ENCODE data around the gene CD248. TPM values are rescaled to one million over a fixed set of nuclear protein-coding genes. Genes with fewer than 3 reads are reported as not detected.
"Not testable (repeated sequence)": the region's sequence is repeated elsewhere in the genome, so short reads cannot be mapped to it uniquely, and the experiment has no call there.

CD248 gene
- total RNA-seq, 2 donors from 2014 or later, result 0.33 to 0.40 TPM

DNA sequence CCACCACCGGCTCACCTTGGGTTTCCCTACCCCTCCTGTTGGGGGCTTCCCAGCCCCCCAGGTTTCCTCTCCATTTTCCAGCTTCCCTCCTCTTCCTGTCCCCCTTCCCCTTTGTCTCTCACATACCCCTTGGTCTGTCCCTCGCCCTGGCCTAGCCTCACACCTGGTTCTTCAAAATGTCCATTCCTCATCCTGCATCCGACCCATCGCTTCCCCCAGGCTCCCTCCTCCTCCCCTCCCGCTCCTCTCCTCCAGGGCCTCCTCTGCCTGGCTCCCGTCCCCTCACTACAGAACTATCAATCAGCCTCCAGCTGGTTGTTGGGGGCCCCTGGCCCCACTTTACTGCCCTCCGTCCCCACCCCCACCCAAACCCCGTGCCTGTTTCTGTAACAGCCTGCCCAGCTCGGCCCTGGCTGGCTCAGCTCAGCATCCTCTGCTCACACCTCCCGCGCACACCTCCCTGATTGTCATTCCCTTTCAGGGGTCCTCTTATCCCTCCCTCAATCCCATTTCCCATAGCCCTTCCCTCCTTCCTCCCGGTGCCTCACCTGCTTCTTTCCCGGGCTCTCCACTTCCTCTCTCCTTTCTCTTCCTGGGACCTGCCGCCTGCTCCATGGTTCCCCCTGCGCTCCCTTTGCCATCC, 37.6 kb downstream of the CD248 start:
- peak; percentile 64 for DNase-seq
- 54 to 56% methylated on average over 10 to 15 of the region's 15 CpGs for WGBS, 2 experiments (ENCODE audit: insufficient coverage in 1 of 2, insufficient read length in 1 of 2)
- no peaks in the 10 kb centered on the region for H3K4me1 Mint-ChIP-seq
- Histone ChIP-seq H3K9me3 (ENCODE audit: control insufficient read depth, low read length) (no peaks in the 10 kb centered on the region), H3K9ac (ENCODE audit: extremely low read depth, low read length, poor library complexity, severe bottlenecking) (no peak overlapping the region), H3K27me3 (ENCODE audit: control insufficient read depth, insufficient read depth, low read length, poor library complexity, severe bottlenecking) (peaks cover 14% of the 10 kb centered on the region), H3K4me1 (ENCODE audit: control insufficient read depth, insufficient read depth, low read length) (peaks cover 3% of the 10 kb centered on the region), H3K36me3 (ENCODE audit: control insufficient read depth, insufficient read depth, low read length) (peaks cover 9% of the 10 kb centered on the region), H3K4me3 (ENCODE audit: low read length) (no peak overlapping the region), H3K27ac (ENCODE audit: low read depth, low read length) (peak overlapping the region; percentile 78)
- peak overlapping the region; percentile 43 for H3K4me3 Mint-ChIP-seq
- H3K27me3 Mint-ChIP-seq (ENCODE audit: insufficient read depth), result peaks cover 30% of the 10 kb centered on the region
- no peaks in the 10 kb centered on the region for H3K9me3 Mint-ChIP-seq
- peaks cover 10% of the 10 kb centered on the region for H3K36me3 Mint-ChIP-seq (ENCODE audit: low read depth)
- TF ChIP-seq CTCF (conservative IDR thresholded peaks at IDR 0.05), result no peak
- H3K27ac Mint-ChIP-seq, result no peak overlapping the region

GRCh38 chr11:66278363-66279091, 38.3 kb downstream of the CD248 start:
- H3K4me3 Mint-ChIP-seq, result peak overlapping the region; percentile 43
- no peak overlapping the region for H3K4me3 ChIP-seq (ENCODE audit: low read length)
- peaks cover 14% of the 10 kb centered on the region for H3K27me3 ChIP-seq (ENCODE audit: control insufficient read depth, insufficient read depth, low read length, poor library complexity, severe bottlenecking)
- peaks cover 30% of the 10 kb centered on the region for H3K27me3 Mint-ChIP-seq (ENCODE audit: insufficient read depth)
- H3K9me3 ChIP-seq (ENCODE audit: control insufficient read depth, low read length), result no peaks in the 10 kb centered on the region
- H3K4me1 ChIP-seq (ENCODE audit: control insufficient read depth, insufficient read depth, low read length), result peaks cover 3% of the 10 kb centered on the region
- H3K27ac Mint-ChIP-seq, result no peak overlapping the region
- no peak overlapping the region for H3K9ac ChIP-seq (ENCODE audit: extremely low read depth, low read length, poor library complexity, severe bottlenecking)
- 0 to 3% methylated on average over 9 to 36 of the region's 45 CpGs for WGBS, 2 experiments (ENCODE audit: insufficient coverage in 1 of 2, insufficient read length in 1 of 2)
- no peak for DNase-seq
- no peak for TF ChIP-seq CTCF (conservative IDR thresholded peaks at IDR 0.05)
- H3K4me1 Mint-ChIP-seq, result no peaks in the 10 kb centered on the region
- H3K9me3 Mint-ChIP-seq, result no peaks in the 10 kb centered on the region
- peaks cover 13% of the 10 kb centered on the region for H3K36me3 ChIP-seq (ENCODE audit: control insufficient read depth, insufficient read depth, low read length)
- peak overlapping the region; percentile 78 for H3K27ac ChIP-seq (ENCODE audit: low read depth, low read length)
- H3K36me3 Mint-ChIP-seq (ENCODE audit: low read depth), result peaks cover 14% of the 10 kb centered on the region

DNA sequence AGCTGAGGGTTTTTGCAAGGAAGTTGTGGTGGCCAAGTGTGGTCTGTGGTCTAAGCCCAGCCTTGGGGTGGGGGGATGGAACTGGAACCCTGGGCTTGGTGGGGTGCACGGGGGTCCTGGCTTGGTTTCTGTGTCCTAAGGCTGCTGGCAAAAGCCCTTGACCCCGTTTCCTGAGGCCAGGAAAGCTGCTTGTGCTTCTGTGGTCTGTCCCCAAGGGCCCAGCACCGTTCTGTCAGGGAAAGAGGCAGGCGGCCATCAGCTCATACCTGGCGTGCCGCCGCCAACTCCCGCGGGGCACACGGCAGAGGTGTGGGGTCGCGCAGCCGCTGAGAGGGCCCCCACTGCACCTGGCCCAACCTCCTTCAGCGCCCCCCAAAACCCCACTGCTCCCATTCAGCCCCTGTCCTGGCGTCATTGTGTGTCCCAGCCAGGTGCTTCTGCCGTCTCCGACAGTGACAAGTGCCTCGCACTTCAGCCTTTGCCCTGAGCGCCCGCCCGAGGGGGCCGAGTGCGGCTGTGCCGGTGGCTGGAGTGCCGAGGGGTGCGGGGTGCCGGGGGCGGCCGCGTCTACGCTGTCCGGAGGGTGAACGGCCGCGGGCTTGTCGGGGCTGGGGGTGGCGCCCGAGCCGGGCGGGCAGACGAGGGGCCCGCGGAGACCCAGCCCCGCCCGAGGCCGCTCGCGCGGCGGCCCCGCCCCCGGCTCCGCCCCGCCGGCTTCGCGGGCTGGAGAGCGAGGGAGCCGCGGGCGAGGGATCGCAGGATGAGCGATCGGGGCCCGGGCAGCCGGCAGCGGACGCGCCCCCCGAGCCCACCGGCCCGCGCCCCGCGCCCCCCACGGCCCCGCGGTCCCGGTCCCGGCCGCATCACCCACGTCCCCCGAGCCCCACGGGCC, 39.1 kb downstream of the CD248 start, which contains the start of gene CNIH2:
Gene CNIH2 (plus strand): TSS at position 705 of the 892 bp plus-strand sequence. CDS start 282 bp downstream, outside the sequence.
- H3K27ac ChIP-seq (ENCODE audit: low read depth, low read length), result peak within 1 kb of the TSS; percentile 78
- peaks cover 14% of the 10 kb centered on the region for H3K27me3 ChIP-seq (ENCODE audit: control insufficient read depth, insufficient read depth, low read length, poor library complexity, severe bottlenecking)
- peak; percentile 83 for DNase-seq
- Mint-ChIP-seq H3K36me3 (ENCODE audit: low read depth) (peaks cover 22% of the 10 kb centered on the region), H3K27me3 (ENCODE audit: insufficient read depth) (peaks cover 30% of the 10 kb centered on the region), H3K4me3 (peak within 1 kb of the TSS; percentile 43), H3K27ac (no peak within 1 kb of the TSS), H3K4me1 (no peaks in the 10 kb centered on the region), H3K9me3 (no peaks in the 10 kb centered on the region)
- no peak within 1 kb of the TSS for H3K4me3 ChIP-seq (ENCODE audit: low read length)
- no peak within 1 kb of the TSS for H3K9ac ChIP-seq (ENCODE audit: extremely low read depth, low read length, poor library complexity, severe bottlenecking)
- H3K36me3 ChIP-seq (ENCODE audit: control insufficient read depth, insufficient read depth, low read length), result peaks cover 21% of the 10 kb centered on the region
- WGBS, 2 experiments (ENCODE audit: insufficient coverage in 1 of 2, insufficient read length in 1 of 2), result 4 to 19% methylated on average over 7 to 84 of the region's 84 CpGs
- no peaks in the 10 kb centered on the region for H3K9me3 ChIP-seq (ENCODE audit: control insufficient read depth, low read length)
- TF ChIP-seq CTCF (conservative IDR thresholded peaks at IDR 0.05), result no peak
- H3K4me1 ChIP-seq (ENCODE audit: control insufficient read depth, insufficient read depth, low read length), result peaks cover 2% of the 10 kb centered on the region

DNA sequence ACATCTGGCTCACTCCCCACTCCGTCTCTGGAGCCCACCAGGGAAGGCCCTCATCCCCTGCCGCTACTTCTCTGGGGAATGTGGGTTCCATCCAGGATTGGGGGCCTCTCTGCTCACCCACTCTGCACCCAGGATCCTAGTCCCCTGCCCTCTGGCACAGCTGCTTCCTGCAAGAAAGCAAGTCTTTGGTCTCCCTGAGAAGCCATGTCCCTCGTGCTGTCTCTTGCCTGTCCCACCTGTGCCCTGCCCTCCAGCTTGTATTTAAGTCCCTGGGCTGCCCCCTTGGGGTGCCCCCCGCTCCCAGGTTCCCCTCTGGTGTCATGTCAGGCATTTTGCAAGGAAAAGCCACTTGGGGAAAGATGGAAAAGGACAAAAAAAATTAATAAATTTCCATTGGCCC, 39.8 kb downstream of the CD248 start:
- not testable (repeated sequence) for H3K4me1 ChIP-seq (ENCODE audit: control insufficient read depth, insufficient read depth, low read length); DNase-seq; H3K27ac ChIP-seq (ENCODE audit: low read depth, low read length); H3K4me1 Mint-ChIP-seq; H3K9me3 ChIP-seq (ENCODE audit: control insufficient read depth, low read length); H3K9me3 Mint-ChIP-seq; H3K4me3 Mint-ChIP-seq; H3K27ac Mint-ChIP-seq; H3K9ac ChIP-seq (ENCODE audit: extremely low read depth, low read length, poor library complexity, severe bottlenecking); H3K4me3 ChIP-seq (ENCODE audit: low read length)
- H3K27me3 ChIP-seq (ENCODE audit: control insufficient read depth, insufficient read depth, low read length, poor library complexity, severe bottlenecking), result peaks cover 14% of the 10 kb centered on the region
- H3K27me3 Mint-ChIP-seq (ENCODE audit: insufficient read depth), result peaks cover 30% of the 10 kb centered on the region
- 92 to 100% methylated on average over 3 to 4 of the region's 4 CpGs for WGBS, 2 experiments (ENCODE audit: insufficient coverage in 1 of 2, insufficient read length in 1 of 2)
- peaks cover 29% of the 10 kb centered on the region for H3K36me3 Mint-ChIP-seq (ENCODE audit: low read depth)
- H3K36me3 ChIP-seq (ENCODE audit: control insufficient read depth, insufficient read depth, low read length), result peaks cover 28% of the 10 kb centered on the region

Measured in endodermal cell (in vitro differentiated cells).